Right hindlimb (tissue), 1 donor: ENCODE data around the gene ZNF530.
A peak's percentile ranks its signal among the peaks of the same experiment; 100 is the strongest.

ENCODE experiments used
- DNase-seq: peaks from one replicate; pipeline ENCODE4 v3.0.0-alpha.2; 2018

Gene ZNF530

DNA sequence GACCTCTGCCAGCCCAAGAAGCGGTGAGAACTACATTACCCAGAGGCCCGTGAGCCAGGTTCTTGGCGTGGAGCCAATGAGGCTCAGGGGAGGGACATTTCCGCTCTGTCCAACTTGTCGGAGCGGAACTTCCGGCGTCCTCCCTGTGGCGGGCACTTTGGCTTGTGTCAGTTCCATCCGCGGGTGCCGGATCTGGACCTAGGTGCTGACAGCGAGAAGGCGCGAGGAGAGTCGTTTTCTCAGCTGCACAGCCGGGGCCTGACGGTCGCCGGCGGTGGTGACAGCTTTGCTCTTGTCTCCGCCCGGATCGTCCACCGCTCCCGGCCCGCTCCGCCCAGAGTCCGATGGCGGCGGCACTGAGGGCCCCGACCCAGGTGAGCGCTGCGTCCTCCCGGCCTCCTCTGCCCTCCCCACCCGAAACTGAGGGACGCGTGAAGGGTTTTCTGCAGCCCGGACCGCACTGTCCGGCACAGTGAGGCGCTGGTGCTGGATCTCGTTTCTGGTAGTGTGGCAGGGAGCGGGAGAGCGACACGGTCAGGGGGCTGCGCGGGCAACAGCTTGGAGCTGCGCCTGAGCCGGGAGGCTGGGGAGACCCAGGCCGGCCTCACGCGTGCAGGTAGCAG, at the start of gene ZNF530:
TSS of gene ZNF530 (plus strand) at position 125 of the 623 bp plus-strand sequence. CDS start 4,461 bp downstream, outside the sequence.
- peak; percentile 94 for DNase-seq

- DNase-seq, result no peak
Measured at GRCh38 chr19:57552432-57552831, 47.3 kb upstream of the ZNF530 start.

DNA sequence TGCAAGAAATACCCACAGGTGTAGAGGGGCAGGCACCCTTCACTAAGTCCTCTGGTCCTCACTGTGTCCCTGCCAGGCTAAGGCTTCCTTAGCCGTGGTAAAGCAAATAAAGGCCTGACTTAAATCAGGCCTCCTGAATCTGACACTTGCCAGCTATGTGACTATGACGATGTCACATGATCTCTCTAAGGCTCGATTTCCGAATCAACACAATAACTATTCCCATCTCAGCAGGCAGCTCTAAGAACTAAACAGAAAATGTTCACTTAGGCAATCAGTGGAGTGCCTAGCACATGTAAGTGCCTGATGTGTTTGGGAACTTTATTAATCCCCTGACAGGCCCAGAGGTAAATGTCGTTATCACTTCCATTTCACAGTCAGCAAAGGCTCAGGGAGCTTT, 42.0 kb upstream of the ZNF530 start:
- DNase-seq, result no peak

- DNase-seq, result no peak
Measured at GRCh38 chr19:57558525-57558924, 41.2 kb upstream of the ZNF530 start.

GRCh38 chr19:57559008-57559403, 40.7 kb upstream of the ZNF530 start:
- peak; percentile 25 for DNase-seq

DNA sequence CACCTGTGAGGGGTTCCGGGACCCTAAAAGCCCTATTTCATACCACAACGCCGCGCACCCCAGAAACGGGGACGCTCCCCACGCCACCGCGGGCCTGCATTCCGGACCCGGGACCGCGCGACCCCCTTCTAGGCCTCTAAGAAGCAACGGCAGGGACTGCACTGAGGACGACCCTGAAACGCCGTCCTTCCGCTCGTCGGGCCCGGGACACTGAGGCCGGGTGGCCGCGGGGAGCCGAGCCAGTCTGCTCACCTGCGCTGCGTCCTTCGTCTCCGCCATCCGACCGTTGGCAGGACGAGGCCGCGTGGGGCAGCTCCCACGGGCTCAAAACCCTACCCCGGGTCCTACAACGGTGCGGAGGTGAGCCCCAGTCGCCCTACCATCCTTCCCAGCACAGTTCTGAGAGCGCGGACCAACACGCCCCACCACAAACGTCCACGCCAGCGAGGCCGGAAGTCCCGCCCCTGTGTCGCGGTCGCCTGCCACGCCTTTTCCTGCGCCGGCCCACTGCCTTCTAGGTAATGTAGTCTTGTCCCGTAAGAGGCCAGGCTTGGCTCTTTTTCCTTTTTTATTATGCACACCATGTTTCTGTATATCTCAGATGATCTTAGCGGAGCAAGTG, 40.2 kb upstream of the ZNF530 start, which contains the start of gene ZNF550:
TSS of gene ZNF550 (minus strand) at position 460 of the 622 bp plus-strand sequence. CDS start at position 279, 181 bp downstream.
- DNase-seq, result peak; percentile 94

GRCh38 chr19:57560049-57560491, 39.6 kb upstream of the ZNF530 start:
- peak; percentile 30 for DNase-seq

DNA sequence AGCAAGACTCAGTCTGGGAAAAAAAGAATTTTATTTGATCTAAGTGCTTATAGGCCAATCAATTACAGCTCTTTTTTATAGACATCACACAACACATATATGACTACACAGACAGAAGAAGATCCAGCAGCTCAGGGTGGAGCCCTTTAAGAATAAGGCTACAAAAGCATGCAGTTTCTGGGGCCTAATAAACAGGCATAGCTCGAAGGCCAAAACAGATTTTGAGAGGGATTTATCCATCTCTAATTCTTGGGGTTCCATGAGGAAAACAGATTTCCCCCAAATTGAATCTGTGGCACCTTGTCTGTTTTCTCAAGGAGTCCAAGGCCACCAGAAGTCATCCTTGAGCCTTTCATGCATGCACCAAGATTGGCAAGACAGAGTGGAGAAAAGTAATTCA, 36.1 kb upstream of the ZNF530 start:
- DNase-seq, result no peak

- no peak for DNase-seq
Measured at GRCh38 chr19:57566396-57567265, 33.1 kb upstream of the ZNF530 start.

DNA sequence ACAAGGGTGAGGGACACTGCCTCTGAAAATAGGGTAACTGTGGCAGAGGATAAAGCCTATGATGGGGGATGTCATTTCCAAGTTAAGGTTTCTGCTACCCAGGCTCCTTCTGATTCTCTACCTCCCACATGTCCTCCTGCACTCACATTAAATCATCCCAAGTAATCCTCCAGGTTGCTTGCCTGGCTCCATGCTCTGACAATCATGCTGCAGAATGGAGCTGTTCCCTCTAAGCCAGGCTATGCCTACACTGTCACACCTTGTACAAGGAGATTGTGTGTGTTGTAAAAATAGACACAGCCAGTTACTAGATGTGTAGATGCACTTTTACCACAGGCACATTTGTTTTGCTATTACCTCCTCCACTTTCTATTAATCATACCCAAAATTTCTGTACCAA, 29.0 kb upstream of the ZNF530 start:
- no peak for DNase-seq

DNA sequence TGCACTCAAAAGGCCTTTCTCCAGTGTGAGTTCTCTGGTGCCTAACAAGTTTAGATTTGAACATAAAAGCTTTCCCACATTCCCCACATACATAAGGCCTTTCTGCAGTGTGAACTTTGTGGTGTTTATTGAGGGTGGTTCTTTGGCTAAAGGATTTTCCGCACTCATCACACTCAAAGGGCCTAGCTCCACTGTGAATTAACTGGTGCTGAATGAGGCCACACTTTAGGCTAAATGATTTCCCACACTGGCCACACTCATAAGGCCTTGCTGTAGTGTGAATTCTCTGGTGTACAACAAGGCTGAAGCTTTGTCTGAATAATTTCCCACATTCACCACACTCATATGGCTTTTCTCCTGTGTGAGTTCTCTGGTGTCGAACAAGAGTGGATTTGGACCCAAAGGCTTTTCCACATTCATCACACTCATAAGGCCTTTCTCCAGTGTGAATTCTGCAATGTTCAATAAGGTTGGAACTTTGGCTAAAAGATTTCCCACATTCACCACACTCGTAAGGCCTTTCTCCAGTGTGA, 27.2 kb upstream of the ZNF530 start:
- no peak for DNase-seq

GRCh38 chr19:57576661-57577060, 23.0 kb upstream of the ZNF530 start:
- no peak for DNase-seq

DNA sequence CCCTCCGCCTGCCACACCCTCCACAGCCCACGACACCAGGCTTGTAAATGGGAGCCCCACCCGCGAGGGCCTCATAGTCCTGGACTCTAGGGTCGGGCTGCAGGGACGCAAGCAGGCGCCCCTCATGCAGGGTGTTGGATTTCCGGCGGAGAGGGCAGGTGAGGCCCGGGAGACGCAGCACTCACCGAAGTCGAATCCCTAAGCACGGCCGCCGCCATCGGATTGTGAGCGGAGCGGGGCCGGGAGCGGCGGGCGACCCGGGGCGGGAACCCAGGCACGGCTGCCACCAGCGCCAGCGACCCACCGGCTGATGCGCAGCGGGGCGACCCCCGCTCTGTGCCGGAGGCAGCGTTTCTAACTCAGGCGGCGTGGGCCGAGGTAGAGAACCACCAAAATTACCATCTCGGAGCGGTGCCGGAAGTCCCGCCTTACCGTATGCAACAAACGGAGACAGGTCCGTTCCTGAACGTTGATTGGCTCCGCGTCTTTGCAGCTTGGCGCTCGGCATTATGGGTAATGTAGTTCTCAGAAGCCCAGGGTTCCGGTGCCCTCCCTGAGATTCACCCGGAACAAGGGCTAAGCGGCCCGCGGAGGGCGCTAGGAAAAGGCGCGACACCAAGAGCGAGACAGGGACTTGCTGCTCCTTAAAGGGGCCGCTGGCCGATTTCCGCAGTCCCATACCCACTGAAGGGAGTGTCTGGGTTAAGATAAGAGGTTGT, 21.0 kb upstream of the ZNF530 start, which contains the start of gene ZNF416:
TSS of gene ZNF416 (minus strand) at position 425 of the 719 bp plus-strand sequence. CDS start at position 218, 207 bp downstream.
- DNase-seq, result peak; percentile 97

DNA sequence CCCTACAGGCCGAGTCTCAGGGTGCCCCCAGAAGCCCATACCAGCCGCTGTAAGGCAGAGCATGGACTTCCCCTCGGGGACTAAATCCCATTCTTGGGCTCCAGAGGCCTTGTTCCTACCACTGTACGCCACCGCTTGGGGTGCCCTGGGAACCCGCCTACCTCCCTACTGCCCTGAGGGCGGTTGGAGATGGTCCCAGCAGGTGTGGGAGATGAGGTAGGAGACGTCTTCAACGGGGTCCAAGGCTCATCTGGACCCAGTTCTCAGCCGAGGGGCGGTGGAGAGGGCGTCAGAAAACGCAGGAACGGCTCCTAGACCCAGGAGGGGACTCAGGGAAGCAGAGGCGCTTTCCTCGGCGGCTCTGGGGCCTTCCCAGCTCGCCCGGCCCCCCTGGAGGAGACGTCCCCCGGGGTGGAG, 16.6 kb upstream of the ZNF530 start:
- no peak for DNase-seq

DNA sequence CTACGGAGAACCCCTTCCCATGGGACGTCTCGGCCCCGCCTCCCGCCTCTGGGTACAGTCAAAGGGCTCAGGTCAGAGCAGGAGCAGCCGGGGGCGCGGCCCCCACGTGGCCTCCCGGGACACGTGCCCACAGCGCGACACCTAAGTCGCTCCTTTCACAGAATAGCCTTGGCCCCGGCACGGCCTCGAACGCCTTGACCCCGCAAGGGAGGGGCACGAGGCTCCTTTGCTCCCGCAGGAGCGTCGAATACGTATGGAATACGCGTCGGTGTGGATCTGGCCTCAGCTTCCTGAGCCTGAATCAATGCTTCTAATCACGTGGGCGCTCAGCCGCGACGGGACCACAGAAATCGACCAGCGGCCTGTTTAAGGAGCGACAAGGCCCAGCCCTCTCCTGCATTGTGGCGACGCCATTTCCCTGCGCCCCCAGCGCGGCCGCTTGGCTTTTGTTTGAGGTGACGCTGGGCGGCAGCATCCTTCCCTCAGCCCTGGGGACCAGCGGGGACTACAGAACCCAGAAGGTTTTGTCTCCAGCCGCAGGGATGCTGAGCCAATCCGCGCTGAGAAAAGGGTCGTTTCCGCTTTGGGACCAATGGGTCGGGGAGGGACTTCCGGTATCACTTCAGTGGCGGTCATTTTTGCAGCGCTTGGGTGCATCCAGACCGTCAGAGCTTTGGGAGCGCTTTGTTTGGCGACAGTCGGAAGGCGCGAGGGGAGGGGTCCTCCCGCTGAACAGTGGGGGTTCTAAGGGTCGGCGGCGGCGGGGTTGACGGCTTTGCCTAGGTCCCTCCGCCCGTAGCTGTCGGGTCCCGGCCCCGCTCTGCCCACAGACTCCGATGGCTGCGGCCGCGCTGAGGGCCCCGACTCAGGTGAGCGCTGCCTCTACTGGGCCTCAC, 15.9 kb upstream of the ZNF530 start, which contains the start of gene ZIK1:
TSS of gene ZIK1 (plus strand) at position 625 of the 896 bp plus-strand sequence. CDS start at position 837, 212 bp downstream.
- DNase-seq, result peak; percentile 95

DNA sequence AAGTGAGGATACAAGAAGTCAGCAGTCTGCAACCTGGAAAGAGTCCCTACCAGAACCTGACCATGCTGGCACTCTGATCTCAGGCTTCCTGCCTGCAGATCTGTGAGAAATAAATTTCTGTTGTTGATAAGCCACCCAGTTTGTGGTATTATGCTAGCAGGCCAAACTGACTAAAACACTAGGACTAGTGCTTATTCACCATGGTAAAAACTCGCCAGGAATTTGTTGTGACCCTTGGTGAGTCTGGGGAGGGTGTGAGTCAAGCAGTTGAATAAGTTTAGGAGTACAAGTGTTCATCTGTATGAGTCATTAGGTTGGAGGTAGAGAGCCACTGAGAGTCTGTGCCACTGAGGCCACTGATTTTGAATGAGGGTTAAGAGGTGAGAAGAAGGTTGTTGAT, 12.2 kb upstream of the ZNF530 start:
- DNase-seq, result no peak

DNA sequence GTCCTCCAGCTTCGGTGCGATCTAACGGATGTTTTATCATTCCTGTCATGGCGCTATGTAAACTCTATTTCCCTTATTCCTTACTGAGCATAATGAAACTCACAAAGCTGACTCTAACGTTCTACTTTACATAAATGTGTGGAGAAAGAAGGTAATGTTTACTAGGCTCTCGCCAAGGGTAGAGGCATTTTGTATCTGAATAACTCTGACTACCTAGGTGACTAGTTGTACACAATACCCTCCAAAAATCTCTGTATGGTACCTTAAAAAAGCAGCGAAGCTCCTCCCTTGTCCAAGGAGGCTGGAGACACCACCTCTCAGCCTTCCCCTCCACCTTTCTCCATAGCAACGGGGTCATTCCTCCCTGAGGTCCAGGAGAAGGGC, 316 bp upstream of the ZNF530 start:
- DNase-seq, result no peak

DNA sequence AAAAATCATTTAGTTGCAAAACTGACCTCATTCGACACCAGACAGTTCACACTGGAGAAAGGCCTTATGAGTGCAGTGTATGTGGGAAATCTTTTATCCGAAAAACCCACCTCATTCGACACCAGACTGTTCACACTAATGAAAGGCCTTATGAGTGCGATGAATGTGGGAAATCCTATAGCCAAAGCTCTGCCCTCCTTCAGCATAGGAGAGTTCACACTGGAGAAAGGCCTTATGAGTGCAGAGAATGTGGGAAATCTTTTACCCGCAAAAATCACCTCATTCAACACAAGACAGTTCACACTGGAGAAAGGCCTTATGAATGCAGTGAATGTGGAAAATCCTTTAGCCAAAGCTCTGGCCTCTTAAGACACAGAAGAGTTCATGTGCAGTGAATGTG, 7.2 kb downstream of the ZNF530 start:
- no peak for DNase-seq

DNA sequence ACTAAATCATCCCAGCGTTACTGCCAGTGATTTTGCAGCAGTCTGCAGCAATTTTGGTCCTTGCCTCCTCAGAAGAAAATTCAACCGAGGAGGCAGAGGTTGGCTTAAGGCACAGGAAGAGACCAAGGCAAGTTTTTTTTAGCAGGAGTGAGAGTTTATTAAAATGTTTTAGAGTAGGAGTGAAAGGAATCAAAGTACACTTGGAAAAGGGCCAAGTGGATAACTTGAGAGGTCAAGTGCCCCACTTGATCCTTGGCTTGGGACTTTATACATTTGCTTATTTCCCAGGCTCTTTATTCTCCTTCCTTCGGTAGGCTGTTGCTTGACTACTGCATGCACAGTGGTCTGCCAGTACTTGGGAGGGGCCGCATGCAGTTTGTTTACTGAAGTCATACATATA, 11.4 kb downstream of the ZNF530 start:
- no peak for DNase-seq

- DNase-seq, result peak; percentile 95
Measured at GRCh38 chr19:57613941-57614743, 14.5 kb downstream of the ZNF530 start, which contains the start of gene ZNF134. ZNF134 (plus strand) TSS chr19:57614242; CDS start chr19:57619469, 5,227 bp downstream.
